Skeletal muscle tissue (tissue), 4 donors: ENCODE results near the gene THOP1. TPM values are rescaled to one million over a fixed set of nuclear protein-coding genes. Genes with fewer than 3 reads are reported as not detected.
"Not testable (repeated sequence)": the region's sequence is repeated elsewhere in the genome, so short reads cannot be mapped to it uniquely, and the experiment has no call there.

ENCODE experiments used
- H3K27ac ChIP-seq: one replicate; pipeline ENCODE4 v1.7.0; 2013; ENCODE audit warnings: mild to moderate bottlenecking, low read depth, low read length, inconsistent platforms
- H3K27me3 ChIP-seq, 3 donors: one replicate each; pipeline ENCODE4 v1.7.0; 2013; ENCODE audit warnings: low read length in 3 of 3; ENCODE audit not compliant: control insufficient read depth in 3 of 3, insufficient read depth in 3 of 3
- H3K36me3 ChIP-seq, 3 donors: one replicate each; pipeline ENCODE4 v1.7.0; 2013; ENCODE audit warnings: low read length in 3 of 3; ENCODE audit not compliant: control insufficient read depth in 3 of 3, insufficient read depth in 3 of 3
- H3K4me1 ChIP-seq, 3 donors: one replicate each; pipeline ENCODE4 v1.7.0; 2013; ENCODE audit warnings: low read length in 3 of 3, mild to moderate bottlenecking in 3 of 3; ENCODE audit not compliant: control insufficient read depth in 3 of 3, insufficient read depth in 3 of 3
- H3K4me3 ChIP-seq, 3 donors: one replicate each; pipeline ENCODE4 v1.7.0; 2013; ENCODE audit warnings: low read length in 3 of 3
- H3K9ac ChIP-seq, 3 donors: one replicate each; pipeline ENCODE4 v1.7.0; 2013; ENCODE audit warnings: low read length in 3 of 3, mild to moderate bottlenecking in 3 of 3, moderate library complexity in 2 of 3, low read depth in 1 of 3
- H3K9me3 ChIP-seq, 3 donors: one replicate each; pipeline ENCODE4 v1.7.0; 2013; ENCODE audit warnings: low read length in 3 of 3; ENCODE audit not compliant: control insufficient read depth in 3 of 3
- total RNA-seq: library from RNA; depleted of rRNA; stranded (reverse); fragments of >200 nt; gene quantifications from one replicate; pipeline ENCODE4 v1.2.3, GENCODE V29; 2014
- donor health status: Osteomylitis.

THOP1 gene
- total RNA-seq, 1 donor from 2014 or later = 34.4 TPM

DNA sequence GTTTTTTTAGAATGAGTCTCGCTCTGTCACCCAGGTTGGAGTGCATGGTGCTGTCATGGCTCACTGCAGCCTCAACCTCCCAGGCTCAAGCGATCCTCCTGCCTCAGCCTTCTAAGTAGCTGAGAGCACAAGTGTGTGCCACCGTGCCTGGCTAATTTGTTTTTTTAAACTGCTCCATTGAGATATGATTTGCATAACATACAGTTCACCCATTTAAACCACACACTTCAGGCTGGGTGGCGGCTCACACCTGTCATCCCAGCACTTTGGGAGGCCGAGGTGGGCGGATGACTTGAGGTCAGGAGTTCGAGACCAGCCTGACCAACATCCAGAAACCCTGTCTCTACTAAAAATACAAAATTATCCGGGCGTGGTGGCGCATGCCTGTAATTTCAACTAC, 7.4 kb downstream of the THOP1 start:
- not testable (repeated sequence) for H3K4me3 ChIP-seq, H3K27me3 ChIP-seq, H3K27ac ChIP-seq, H3K9me3 ChIP-seq, H3K9ac ChIP-seq, H3K4me1 ChIP-seq
- H3K36me3 ChIP-seq = peaks cover 24 to 32% (median 24%) of the 10 kb centered on the region in 3 donors

DNA sequence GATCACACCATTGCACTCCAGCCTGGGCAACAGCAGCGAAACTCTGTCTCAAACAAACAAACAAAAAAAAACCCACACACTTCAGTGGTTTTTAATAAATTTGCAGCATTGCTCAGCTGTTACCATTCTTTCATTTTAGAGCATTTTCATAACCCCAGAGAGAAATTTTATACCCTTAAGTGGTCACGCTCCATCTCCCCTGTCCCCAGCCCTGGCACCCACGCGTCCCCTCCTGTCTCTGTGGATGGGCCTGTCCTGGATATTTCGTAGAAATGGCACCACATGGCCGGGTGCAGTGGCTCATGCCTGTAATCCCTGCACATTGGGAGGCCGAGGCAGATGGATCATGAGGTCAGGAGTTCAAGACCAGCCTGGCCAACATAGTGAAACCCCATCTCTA, 7.8 kb downstream of the THOP1 start:
- Histone ChIP-seq H3K9me3 (no peaks in the 10 kb centered on the region), H3K4me3 (no peak overlapping the region), H3K27me3 (no peaks in the 10 kb centered on the region), H3K36me3 (peaks cover 24 to 32% (median 24%) of the 10 kb centered on the region in 3 donors), H3K9ac (no peak overlapping the region), H3K27ac (no peak overlapping the region), H3K4me1 (no peaks in the 10 kb centered on the region)

DNA sequence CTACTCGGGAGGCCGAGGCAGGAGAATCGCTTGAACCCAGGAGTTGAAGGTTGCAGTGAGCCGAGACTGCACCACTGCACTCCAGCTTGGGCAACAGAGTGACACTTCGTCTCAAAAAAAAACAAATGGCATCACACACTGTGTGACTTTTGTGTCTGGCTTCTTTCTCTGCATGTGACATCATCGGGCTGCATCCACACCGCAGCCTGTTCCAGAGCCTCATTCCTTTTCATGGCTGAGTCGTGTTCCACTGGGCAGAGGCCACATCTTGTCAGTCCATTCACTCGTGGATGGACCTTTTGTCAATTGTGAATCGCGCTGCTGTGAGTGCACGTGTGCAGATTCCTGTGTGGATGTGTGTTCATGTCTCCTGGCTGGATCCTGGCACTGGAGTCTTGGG, 8.3 kb downstream of the THOP1 start:
- H3K36me3 ChIP-seq = peaks cover 24 to 32% (median 24%) of the 10 kb centered on the region in 3 donors
- no peak overlapping the region for H3K27ac ChIP-seq
- no peak overlapping the region for H3K9ac ChIP-seq
- no peak overlapping the region for H3K4me3 ChIP-seq
- no peaks in the 10 kb centered on the region for H3K9me3 ChIP-seq
- H3K4me1 ChIP-seq = peaks cover 0 to 5% (median 0%) of the 10 kb centered on the region in 3 donors
- no peaks in the 10 kb centered on the region for H3K27me3 ChIP-seq

DNA sequence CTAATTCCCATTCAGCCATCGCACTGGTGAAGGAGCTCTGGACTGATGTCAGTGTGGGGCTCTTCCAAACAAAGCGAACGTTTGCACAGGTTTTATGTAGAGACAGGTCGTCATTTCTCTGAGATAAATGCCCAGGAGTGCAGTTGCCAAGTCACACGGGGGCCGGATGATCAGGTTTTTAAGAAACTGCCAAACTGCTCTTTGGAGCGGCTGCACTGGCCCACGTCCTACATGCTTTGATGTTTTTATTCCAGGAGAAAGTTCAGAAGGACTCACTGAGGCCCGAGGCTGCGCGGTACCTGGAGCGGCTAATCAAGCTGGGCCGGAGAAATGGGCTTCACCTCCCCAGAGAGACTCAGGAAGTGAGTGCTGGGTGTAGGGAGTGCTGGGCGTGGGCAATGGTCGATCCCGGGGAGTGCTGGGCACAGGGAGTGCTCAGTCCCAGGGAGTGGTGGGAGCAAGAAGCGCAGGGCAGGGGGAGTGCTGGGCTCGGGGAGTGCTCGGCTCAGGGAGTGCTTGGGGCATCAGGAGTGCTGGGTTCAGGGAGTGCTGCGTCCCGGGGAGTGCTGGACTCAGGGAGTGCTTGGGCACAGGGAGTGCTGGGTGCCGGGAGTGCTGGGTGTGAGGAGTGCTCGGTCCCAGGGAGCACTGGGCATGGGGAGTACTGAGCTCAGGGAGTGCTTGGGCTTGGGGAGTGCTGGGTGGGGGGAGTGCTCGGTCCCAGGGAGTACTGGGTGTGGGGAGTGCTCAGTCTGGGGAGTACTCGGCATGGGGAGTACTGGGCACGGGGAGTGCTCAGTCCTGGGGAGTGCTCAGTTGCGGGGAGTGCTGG, 10.7 kb downstream of the THOP1 start:
- peaks cover 24 to 34% (median 32%) of the 10 kb centered on the region in 3 donors for H3K36me3 ChIP-seq
- H3K4me3 ChIP-seq = no peak overlapping the region
- no peaks in the 10 kb centered on the region for H3K9me3 ChIP-seq
- no peak overlapping the region for H3K27ac ChIP-seq
- no peak overlapping the region for H3K9ac ChIP-seq
- peaks cover 0 to 5% (median 0%) of the 10 kb centered on the region in 3 donors for H3K4me1 ChIP-seq
- no peaks in the 10 kb centered on the region for H3K27me3 ChIP-seq

DNA sequence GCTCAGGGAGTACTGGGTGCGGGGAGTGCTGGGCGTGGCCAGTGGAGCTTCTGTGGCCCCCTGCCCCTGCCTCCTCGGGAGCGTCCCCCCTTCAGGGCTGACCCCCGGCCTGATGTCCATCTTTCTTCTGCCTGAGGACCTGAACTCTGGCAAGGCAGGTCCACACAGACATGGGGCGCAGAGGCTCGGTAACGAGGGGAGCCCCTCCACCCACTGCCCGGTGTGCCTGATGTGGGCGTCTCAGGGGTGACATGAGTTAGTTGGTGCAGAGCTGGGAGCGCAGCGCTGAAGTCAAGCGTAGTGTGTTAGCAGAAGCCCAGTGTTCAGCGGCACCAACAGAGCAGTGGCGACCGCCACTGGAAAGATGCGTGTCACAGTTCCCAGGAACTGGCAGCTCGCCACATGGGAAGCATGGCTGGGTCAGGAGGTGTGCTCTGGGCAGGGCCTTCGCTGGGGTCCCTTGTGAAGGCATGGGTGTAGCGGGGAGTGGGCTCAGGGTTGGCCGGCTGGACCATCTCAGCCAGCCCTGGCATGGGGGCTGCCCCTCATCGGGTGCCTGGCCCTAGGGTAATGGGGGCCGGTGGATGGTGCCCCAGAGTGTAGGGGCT, 11.5 kb downstream of the THOP1 start:
- Histone ChIP-seq H3K27ac (no peak overlapping the region), H3K4me1 (peaks cover 0 to 5% (median 0%) of the 10 kb centered on the region in 3 donors), H3K9ac (no peak overlapping the region), H3K9me3 (no peaks in the 10 kb centered on the region), H3K27me3 (no peaks in the 10 kb centered on the region), H3K4me3 (no peak overlapping the region), H3K36me3 (peaks cover 27 to 35% (median 33%) of the 10 kb centered on the region in 3 donors)

DNA sequence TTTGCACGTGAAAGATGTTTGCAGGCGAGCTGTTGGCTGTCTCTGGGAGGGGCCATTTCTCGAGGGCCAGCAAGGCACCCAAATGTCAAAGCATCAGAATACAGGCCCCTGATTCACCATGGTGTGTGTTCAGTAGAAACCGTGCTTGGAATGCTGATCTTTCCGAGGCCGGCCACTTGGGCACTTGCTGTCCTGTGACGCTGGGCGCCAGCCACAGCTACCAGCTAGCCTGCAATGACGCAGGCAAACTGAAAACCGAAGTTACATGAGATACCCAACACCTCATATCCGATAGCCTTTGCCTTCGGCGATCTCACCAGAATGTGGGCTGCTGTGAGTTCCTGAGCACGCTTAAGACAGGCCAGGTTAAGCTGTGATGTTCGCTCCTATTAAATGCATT, 12.0 kb downstream of the THOP1 start:
- H3K4me3 ChIP-seq = no peak overlapping the region
- no peak overlapping the region for H3K9ac ChIP-seq
- H3K27ac ChIP-seq = no peak overlapping the region
- H3K27me3 ChIP-seq = no peaks in the 10 kb centered on the region
- peaks cover 0 to 5% (median 0%) of the 10 kb centered on the region in 3 donors for H3K4me1 ChIP-seq
- H3K36me3 ChIP-seq = peaks cover 27 to 35% (median 33%) of the 10 kb centered on the region in 3 donors
- no peaks in the 10 kb centered on the region for H3K9me3 ChIP-seq

DNA sequence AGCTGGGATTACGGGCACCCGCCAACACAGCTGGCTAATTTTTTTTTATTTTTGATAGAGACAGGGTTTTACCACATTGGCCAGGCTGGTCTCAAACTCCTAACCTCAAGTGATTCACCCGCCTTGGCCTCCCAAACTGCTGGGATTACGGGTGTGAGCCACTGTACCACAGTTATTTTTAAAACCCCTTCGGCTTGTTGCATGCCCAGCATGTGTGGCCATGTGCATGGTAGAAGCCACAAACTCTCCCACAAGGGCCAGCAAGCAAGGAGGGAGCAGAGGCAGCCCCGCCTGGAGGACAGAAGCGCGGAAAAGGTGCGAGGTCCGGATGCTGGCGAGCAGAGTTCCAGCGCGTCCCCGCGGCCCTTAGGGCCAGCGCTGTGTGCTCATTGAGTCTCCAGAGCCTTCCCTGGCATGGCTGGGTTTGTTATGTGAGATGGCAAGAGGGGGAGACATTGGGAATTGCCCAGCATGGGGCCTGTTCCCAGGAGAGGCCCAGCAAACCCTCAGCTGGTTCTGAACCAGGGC, 12.9 kb downstream of the THOP1 start:
- Histone ChIP-seq H3K9ac (no peak overlapping the region), H3K27ac (no peak overlapping the region), H3K9me3 (no peaks in the 10 kb centered on the region), H3K36me3 (peaks cover 27 to 38% (median 36%) of the 10 kb centered on the region in 3 donors), H3K4me3 (no peak overlapping the region), H3K4me1 (peaks cover 0 to 5% (median 0%) of the 10 kb centered on the region in 3 donors), H3K27me3 (no peaks in the 10 kb centered on the region)

DNA sequence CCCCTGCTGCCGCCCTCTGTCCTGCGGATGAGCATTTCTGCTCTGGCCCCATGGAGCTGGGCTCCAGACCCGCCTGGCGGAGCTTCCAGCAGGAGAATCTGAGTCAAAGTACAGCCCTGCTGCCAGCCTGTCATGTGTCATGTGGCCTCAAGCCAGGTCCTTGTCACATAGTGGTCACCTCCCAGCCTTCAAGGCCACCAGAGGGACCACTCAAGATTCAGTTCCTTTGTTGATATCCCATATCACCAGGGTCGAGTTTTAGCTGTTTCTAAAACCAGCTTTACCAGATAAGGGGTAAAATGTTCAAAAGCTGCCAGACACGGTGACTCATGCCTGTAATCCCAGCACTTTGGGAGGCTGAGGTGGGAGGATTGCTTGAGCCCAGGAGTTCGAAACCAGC, 13.4 kb downstream of the THOP1 start:
- H3K9ac ChIP-seq = no peak overlapping the region
- H3K9me3 ChIP-seq = no peaks in the 10 kb centered on the region
- no peak overlapping the region for H3K4me3 ChIP-seq
- H3K27me3 ChIP-seq = no peaks in the 10 kb centered on the region
- H3K27ac ChIP-seq = no peak overlapping the region
- peaks cover 25 to 35% (median 33%) of the 10 kb centered on the region in 3 donors for H3K36me3 ChIP-seq
- peaks cover 0 to 5% (median 0%) of the 10 kb centered on the region in 3 donors for H3K4me1 ChIP-seq

DNA sequence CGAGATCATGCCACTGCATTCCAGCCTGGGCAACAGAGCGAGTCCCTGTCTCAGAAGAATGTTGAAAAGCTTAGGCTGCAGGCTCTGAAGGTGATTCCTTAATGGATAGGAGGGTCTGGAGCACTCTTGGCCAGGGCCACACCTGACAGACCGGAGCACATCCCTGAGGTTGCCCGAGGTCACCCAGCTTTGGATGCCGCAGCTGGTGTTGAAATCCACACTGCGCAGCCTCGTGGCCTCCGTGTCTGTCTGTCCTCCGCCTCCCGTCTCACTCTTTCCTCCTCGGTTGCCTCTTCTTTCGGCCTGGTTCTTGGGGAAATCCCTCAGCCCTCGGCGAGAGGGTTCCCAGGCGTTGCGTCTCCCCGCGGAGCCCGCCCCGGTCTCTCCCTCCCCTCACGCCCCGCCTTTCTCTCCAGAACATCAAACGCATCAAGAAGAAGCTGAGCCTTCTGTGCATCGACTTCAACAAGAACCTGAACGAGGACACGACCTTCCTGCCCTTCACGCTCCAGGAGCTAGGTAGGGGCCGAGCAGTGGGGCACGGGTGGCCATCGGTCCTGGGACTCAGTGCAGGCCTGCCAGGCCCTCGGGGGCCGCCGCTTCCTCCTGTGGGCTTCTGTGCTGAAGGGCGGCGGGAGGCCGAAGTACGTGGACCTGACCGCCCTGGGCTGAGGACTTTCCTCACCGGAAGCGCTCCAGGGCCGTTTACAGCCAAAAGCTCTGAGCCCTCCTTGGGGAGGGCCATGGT, 14.1 kb downstream of the THOP1 start:
- Histone ChIP-seq H3K4me1 (peaks cover 0 to 5% (median 0%) of the 10 kb centered on the region in 3 donors), H3K9ac (no peak overlapping the region), H3K27me3 (no peaks in the 10 kb centered on the region), H3K9me3 (no peaks in the 10 kb centered on the region), H3K27ac (no peak overlapping the region), H3K4me3 (no peak overlapping the region), H3K36me3 (peaks cover 21 to 36% (median 32%) of the 10 kb centered on the region in 3 donors)
